Astrocyte of the cerebellum (primary cell): ENCODE measurements around the gene FANCC.

Experiments
- DNase-seq: peaks from one replicate; pipeline ENCODE4 v3.0.0-alpha.2; 2011; ENCODE audit warnings: low read depth
- H3K4me3 ChIP-seq: 2 replicates; pipeline ENCODE4 v1.5.1; 2011; ENCODE audit warnings: mild to moderate bottlenecking, low read depth, low read length, moderate library complexity
- in situ Hi-C: cut with HindIII; loops from 2 replicates; pipeline ENCODE4 v1.10.0; 2017; ENCODE audit warnings: low sequenced_read_pairs
- TF ChIP-seq, protein P1 (sequence below): IDR thresholded peaks from 2 replicates; pipeline ENCODE4 v1.5.1; 2012; ENCODE audit warnings: low read length, low read depth, moderate library complexity, mild to moderate bottlenecking; ENCODE audit errors: missing control alignments

FANCC gene

DNA sequence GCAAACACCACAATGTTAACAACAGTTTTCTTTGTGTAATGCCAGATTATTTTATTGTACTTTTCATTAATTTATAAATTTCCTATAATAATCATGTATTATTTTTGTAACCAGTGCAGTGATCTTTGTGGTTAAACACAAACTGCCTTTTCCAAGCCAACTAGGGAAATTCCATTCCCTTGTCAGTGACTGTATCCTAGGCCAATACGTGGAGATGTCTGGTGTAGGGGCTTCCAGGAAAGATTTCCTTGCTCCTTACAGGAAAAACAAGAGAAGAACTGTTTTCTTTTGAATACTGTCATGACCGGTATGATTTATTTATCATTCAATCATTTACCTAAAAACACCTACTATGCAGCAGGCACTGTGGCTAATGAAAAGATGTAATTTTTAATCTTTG lies 31.4 kb downstream of the FANCC start:
- in situ Hi-C loops: no loop called here

DNA sequence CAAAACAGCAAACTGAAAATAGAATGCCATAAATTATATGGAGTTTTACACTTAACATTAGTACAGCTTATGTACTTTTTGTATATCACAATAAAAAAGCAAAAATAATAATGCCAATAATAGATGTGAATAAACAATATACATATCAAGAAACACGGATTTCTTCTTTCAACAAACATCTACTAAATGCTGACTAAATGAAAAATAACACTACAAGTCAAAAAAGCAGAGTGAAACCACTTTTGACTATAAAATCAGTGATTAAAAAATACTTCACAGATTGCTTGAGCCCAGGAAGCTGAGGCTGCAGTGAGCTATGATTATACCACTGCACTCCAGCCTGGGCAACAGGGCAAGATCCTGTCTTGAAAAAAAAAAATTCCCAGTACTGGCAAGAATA lies 32.2 kb downstream of the FANCC start:
- in situ Hi-C loops: no loop called here
- DNase-seq: no peak
- no peak overlapping the region for H3K4me3 ChIP-seq
- TF ChIP-seq, protein P1, sequence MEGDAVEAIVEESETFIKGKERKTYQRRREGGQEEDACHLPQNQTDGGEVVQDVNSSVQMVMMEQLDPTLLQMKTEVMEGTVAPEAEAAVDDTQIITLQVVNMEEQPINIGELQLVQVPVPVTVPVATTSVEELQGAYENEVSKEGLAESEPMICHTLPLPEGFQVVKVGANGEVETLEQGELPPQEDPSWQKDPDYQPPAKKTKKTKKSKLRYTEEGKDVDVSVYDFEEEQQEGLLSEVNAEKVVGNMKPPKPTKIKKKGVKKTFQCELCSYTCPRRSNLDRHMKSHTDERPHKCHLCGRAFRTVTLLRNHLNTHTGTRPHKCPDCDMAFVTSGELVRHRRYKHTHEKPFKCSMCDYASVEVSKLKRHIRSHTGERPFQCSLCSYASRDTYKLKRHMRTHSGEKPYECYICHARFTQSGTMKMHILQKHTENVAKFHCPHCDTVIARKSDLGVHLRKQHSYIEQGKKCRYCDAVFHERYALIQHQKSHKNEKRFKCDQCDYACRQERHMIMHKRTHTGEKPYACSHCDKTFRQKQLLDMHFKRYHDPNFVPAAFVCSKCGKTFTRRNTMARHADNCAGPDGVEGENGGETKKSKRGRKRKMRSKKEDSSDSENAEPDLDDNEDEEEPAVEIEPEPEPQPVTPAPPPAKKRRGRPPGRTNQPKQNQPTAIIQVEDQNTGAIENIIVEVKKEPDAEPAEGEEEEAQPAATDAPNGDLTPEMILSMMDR: no peak

More for the DNA sequence above, 31.4 kb downstream of the FANCC start:
- DNase-seq: peak; percentile 4
- TF ChIP-seq, protein P1: no peak
- H3K4me3 ChIP-seq: no peak overlapping the region

DNA sequence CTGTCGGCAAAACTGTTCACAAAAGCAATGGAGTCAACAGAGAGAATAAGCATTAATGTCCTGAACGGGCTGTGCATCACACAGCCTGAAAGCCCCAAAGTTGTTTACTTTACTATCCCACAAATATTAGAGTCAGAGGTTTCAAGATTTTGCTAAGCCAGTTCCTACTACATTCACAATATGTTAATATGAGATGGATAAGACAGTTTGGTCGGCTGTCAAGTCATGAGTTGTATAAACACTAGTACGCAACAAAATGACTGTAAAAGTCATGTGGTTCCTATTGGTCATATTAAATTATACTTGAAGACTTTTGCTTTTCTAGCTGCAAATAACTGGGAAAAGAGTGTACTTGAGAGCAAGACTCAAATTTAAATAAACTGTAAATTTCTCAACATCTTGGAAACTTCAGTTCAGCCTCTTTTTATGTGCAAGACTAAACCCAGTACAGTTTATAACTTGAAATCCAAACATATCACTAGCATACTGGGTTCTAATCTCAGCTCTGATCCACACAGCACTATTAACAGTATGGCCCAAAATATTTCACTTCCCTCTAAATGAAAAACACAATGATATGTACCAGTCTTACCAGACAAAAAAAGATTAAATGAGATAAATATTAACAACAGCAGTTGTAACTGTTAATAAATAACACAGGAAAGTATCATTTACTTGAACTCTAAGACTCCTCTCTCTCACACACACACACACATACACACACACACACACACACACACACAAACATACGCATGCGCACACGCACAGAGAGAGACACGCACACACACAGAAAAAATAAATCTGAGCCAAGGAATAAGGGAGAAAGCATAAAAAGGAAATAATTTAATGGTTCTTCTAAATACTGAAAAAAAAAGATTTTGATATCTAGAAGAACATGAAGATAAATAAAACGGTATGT lies 33.1 kb downstream of the FANCC start:
- in situ Hi-C loops: no loop called here
- no peak overlapping the region for H3K4me3 ChIP-seq
- no peak for DNase-seq
- TF ChIP-seq, protein P1: no peak

DNA sequence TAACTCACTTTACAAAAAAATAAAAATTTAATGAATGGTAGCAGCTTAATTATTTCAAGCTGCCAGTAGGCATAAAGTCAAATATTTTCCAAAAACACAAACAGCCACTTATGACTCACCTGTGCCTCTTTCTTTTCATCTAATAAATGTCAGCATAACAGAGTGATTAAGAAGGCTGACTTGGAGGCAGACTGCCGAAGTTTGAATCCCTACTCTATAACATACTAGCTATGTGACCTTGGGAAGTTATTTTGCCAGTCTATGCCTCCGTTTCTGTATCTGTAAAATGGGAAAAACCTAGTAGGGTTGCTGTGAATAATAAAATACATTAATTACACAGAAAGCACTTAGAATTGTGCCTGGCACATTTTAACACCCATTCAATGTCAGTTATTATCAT lies 33.8 kb downstream of the FANCC start:
- no peak overlapping the region for H3K4me3 ChIP-seq
- DNase-seq: no peak
- TF ChIP-seq, protein P1: no peak
- in situ Hi-C loops: no loop called here

DNA sequence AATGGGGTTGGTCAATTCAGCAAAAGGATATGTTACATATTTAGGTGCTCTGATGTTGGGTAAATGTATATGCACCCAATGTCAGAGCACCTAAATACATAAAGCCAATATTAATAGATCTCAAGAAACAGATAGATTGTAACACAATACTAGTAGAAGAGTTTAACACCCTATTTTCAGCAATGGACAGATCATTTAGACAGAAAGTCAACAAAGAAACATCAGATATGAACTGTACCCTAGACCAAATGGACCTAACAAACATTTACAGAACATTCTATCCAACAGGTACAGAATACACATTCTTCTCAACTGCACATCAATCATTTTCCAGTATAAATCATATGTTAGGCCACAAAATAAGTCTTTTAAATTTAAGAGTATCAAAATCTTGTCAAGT lies 35.2 kb downstream of the FANCC start:
- no peak overlapping the region for H3K4me3 ChIP-seq
- in situ Hi-C loops: no loop called here
- TF ChIP-seq, protein P1: no peak
- DNase-seq: no peak

DNA sequence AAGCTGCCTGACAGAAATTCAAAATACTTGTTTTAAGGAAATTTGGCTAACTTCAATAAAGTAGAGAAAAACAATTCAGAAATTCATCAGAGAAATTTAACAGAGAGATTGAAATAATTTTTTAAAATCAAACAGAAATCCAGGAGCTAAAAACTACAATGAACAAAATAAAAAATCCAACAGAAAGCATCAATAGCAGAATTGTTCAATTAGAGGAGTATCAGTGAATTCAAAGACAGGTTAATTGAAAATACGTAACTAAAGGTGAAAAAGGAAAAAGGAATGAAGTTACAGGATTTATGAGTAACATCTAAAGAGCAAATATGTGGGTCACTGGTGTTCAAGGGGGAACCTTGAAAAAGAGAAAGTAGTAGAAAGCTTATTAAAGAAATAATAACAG lies 36.8 kb downstream of the FANCC start:
- in situ Hi-C loops: no loop called here
- H3K4me3 ChIP-seq: no peak overlapping the region
- TF ChIP-seq, protein P1: no peak
- DNase-seq: no peak
